ENCODE results near the gene SH3BP5L. TPM values are rescaled to one million over a fixed set of nuclear protein-coding genes. Genes with fewer than 3 reads are reported as not detected.

SH3BP5L gene
- total and polyA plus RNA-seq, 2 of the 8 experiments (the other 6 are each of a cell fraction or from before 2014, with no cell fraction given): 20.2 to 28.4 TPM

DNA sequence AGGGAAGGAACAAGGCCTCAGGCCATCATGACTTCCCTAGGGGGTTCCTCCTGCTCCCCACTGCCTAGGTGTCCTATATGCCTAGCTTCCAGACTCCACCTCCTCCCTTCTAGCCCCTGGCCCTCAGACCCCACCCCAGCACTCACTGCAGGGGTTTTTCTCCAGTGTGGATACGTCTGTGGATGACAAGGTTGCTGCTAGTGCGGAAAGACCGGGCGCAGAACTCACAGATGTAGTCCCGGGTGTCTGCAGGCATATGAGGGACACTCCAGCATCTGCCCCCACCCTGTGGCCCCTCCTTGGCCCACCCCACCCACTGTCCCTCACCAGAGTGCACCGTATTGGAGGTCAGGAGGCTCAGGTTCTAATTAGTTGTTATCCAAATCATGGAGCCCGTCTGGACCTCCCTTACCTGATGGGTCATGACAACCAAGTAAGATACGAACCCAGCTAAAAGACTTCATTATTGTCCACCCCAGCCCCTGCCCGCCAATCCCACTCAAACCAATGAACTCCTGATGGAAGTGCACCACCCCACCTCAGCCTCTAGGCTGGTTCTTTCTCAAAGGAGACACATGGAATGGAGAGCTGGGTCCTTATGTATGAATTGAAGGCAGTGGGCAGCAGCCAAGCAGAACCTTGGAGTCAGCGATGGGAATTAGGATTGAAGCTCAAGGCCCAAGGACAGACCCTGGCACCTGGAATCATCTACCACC is 25.0 kb upstream of the SH3BP5L start:
- no peak overlapping the region for H3K4ac ChIP-seq (replicated peaks; ENCODE audit: insufficient read length, low read depth, low read length)
- no peaks in the 10 kb centered on the region for H3K27me3 ChIP-seq (replicated peaks in 1 of 4; ENCODE audit: control insufficient read depth in 3 of 4, extremely low read depth in 1 of 4, insufficient read depth in 3 of 4, low read length in 3 of 4)
- no peak overlapping the region for H3K23ac ChIP-seq (ENCODE audit: insufficient read length)
- no peak overlapping the region for H3K18ac ChIP-seq (ENCODE audit: extremely low read depth, low read length)
- no peaks in the 10 kb centered on the region for H3K23me2 ChIP-seq (ENCODE audit: low read depth, low read length)
- no peak overlapping the region for H3K4me2 ChIP-seq (ENCODE audit: insufficient read depth in 1 of 2, low read depth in 2 of 2, low read length in 2 of 2)
- H3K9ac ChIP-seq (replicated peaks in 1 of 4; ENCODE audit: extremely low read depth in 1 of 4, low read depth in 3 of 4, low read length in 3 of 4): no peak overlapping the region
- CTCF ChIA-PET (ENCODE audit: partially characterized antibody): interaction anchor here (0.7 to 4.1 kb wide), 5 partner anchors 9 to 56 kb away, joined by 3 to 27 read pairs (median 4); no protein-coding TSS in a partner anchor
- no peak overlapping the region for H3K27ac ChIP-seq (ENCODE audit: low read depth, low read length)
- TF ChIP-seq SIX5 (IDR thresholded peaks at IDR 0.05; ENCODE audit: low read depth, low read length) (no peak), POLR2AphosphoS5 (IDR thresholded peaks at IDR 0.05; ENCODE audit: low read depth, low read length) (0 out of 2 replicates have a peak, but pooled peaks have one; percentile 11)
- no peak overlapping the region for H2AK5ac ChIP-seq (ENCODE audit: low read depth, low read length)
- POLR2A ChIA-PET (ENCODE audit: partially characterized antibody): interaction anchor here (0.7 to 6.7 kb wide), 8 partner anchors 9 to 63 kb away, joined by 3 to 47 read pairs (median 4); partner anchors contain the start of genes PGBD2 and ZNF672
- H3K79me1 ChIP-seq (ENCODE audit: low read depth, low read length): 0 out of 2 replicates have a peak, but pooled peaks cover 2% of the 10 kb centered on the region
- H2AFZ ChIP-seq (ENCODE audit: low read length): no peak overlapping the region
- H4K91ac ChIP-seq (replicated peaks; ENCODE audit: insufficient read length, low read length): no peak overlapping the region
- no peak overlapping the region for H4K8ac ChIP-seq (ENCODE audit: extremely low read depth, insufficient read depth, low read length)
- H3K4me3 ChIP-seq (ENCODE audit: extremely low read depth in 1 of 4, insufficient read depth in 2 of 4, low read depth in 3 of 4, low read length in 4 of 4): no peak overlapping the region
- H3K56ac ChIP-seq (replicated peaks; ENCODE audit: insufficient read length, low read depth, low read length): no peak overlapping the region
- no peaks in the 10 kb centered on the region for H3K79me2 ChIP-seq (ENCODE audit: control insufficient read depth in 1 of 2, insufficient read depth in 2 of 2, low read length in 2 of 2)
- no peak overlapping the region for H4K5ac ChIP-seq (ENCODE audit: insufficient read length, low read depth, low read length)
- no peak overlapping the region for H2BK12ac ChIP-seq (ENCODE audit: low read depth, low read length)
- no peaks in the 10 kb centered on the region for H3K9me3 ChIP-seq (ENCODE audit: insufficient read depth in 2 of 2, low read depth in 1 of 2, low read length in 1 of 2)
- no peak overlapping the region for H2BK120ac ChIP-seq (replicated peaks; ENCODE audit: low read depth, low read length)
- 87% methylated on average over 7 of the region's 10 CpGs; no CpG with 5 or more reads in 1 of the 2 experiments for WGBS, 2 experiments (ENCODE audit: extremely low coverage in 1 of 2, insufficient coverage in 1 of 2, insufficient read length in 1 of 2, insufficient replicate concordance in 2 of 2, low coverage in 1 of 2, low lambda C conversion rate in 2 of 2, missing lambda C conversion rate in 1 of 2)
- peaks cover 10 to 44% (median 42%) of the 10 kb centered on the region in 4 experiments for H3K36me3 ChIP-seq (ENCODE audit: control insufficient read depth in 2 of 4, insufficient read depth in 4 of 4, low read length in 3 of 4)
- H2BK15ac ChIP-seq (ENCODE audit: low read length): no peak overlapping the region
- no peak overlapping the region for H2BK5ac ChIP-seq (ENCODE audit: low read depth, low read length)
- H3K4me1 ChIP-seq (replicated peaks in 1 of 4; ENCODE audit: control insufficient read depth in 3 of 4, insufficient read depth in 4 of 4, low read length in 3 of 4): no peaks in the 10 kb centered on the region
- peaks cover 7 to 23% of the 10 kb centered on the region in 2 experiments for H4K20me1 ChIP-seq (replicated peaks in 1 of 2; ENCODE audit: control insufficient read depth in 1 of 2, insufficient read depth in 2 of 2, low read length in 2 of 2)
- FAIRE-seq (no peak), DNase-seq (ENCODE audit: low read depth in 1 of 2, low spot score in 2 of 2) (no peak)
- no peak overlapping the region for H3K14ac ChIP-seq (ENCODE audit: insufficient read length)
- H2BK20ac ChIP-seq (ENCODE audit: low read length): no peak overlapping the region

Data from H1 (cell line).